Measurements from ENCODE around the gene MGAM2.
"Not testable (repeated sequence)": the region's sequence is repeated elsewhere in the genome, so short reads cannot be mapped to it uniquely, and the experiment has no call there.

The MGAM2 gene

DNA sequence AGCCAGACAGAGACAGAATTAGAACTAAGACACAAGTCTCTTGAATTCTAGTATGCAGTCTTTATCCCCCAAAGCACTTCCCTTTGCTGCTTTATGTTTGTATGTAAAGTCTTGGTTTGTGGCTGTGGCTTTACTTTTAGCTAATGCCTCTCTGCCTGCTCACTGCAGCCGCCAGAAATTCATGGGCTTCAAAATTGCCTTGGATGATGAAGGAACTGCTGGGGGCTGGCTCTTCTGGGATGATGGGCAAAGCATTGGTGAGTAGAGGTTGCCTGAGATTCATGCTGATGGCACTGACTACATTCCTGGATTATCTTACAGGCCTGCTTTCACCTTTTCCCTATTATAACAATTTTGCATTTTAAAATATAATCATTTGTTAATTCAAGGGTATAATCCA, 10.9 kb upstream of the MGAM2 start:
- DNase-seq (ENCODE audit: low read depth): no peak
- no peak overlapping the region for H3K4me3 ChIP-seq (replicated peaks; ENCODE audit: low read depth, low read length)
- TF ChIP-seq, protein P1, sequence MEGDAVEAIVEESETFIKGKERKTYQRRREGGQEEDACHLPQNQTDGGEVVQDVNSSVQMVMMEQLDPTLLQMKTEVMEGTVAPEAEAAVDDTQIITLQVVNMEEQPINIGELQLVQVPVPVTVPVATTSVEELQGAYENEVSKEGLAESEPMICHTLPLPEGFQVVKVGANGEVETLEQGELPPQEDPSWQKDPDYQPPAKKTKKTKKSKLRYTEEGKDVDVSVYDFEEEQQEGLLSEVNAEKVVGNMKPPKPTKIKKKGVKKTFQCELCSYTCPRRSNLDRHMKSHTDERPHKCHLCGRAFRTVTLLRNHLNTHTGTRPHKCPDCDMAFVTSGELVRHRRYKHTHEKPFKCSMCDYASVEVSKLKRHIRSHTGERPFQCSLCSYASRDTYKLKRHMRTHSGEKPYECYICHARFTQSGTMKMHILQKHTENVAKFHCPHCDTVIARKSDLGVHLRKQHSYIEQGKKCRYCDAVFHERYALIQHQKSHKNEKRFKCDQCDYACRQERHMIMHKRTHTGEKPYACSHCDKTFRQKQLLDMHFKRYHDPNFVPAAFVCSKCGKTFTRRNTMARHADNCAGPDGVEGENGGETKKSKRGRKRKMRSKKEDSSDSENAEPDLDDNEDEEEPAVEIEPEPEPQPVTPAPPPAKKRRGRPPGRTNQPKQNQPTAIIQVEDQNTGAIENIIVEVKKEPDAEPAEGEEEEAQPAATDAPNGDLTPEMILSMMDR (IDR thresholded peaks at IDR 0.05; ENCODE audit: low read length, missing control alignments): no peak

DNA sequence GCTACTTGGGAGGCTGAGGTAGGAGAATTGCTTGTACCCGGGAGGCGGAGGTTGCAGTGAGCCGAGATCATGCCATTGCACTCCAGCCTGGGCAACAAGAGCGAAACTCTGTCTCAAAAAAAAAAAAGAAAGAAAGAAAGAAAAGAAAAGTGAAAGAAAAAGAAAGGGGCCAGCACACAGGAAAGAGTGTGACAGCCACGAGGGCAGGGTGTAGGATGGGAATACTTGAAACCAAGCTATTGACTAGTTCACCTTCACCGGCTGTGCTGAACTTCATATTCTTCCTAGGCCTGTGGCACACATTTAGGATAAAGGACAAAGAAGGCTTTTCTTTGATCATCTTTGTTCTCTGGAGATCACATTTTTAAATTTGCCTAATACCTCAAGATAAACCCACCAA, 9.7 kb upstream of the MGAM2 start:
- not testable (repeated sequence) for H3K4me3 ChIP-seq (replicated peaks; ENCODE audit: low read depth, low read length); DNase-seq (ENCODE audit: low read depth)

DNA sequence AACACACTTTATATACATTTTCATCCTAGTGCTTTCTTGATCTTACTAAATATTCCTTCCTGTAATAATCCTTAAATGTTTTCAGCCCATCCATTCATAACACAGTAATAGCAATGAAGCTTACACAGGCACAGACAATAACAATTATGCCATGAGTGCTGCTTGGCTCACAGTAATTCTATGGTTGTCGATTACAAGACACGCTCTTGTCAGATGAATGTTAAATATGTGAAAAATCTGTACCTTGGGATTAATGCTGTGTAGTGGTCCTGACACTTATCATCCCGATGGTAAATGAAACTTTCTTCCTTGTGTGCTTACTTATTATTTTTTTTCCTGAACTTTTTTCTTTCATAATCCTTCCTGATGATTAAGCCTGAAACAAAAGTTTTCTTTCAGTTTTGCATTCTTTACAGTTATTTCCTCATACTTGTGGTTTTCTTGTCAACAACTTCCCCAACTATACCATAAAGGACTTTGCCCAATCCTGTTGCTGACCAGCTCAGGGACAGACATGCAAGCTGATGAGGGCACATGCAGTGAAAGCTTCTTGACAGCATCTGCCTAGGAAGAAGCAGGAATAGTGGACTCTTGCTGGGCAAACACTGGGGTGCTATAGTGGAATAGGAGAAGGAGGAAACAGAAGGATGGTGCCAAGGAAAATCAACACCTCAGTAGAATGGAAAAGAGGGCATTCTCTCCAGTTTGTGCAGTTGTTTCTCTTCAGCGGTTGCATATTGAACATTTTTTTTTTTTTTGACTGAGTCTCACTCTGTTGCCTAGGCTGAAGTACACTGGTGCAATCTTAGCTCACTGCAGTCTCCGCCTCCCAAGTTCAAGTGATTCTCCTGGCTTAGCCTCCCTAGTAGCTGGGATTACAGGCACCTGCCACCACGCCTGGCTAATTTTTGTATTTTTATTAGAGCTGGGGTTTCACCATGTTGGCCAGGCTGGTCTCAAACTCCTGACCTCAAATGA, 6.7 kb upstream of the MGAM2 start:
- TF ChIP-seq, protein P1 (IDR thresholded peaks at IDR 0.05; ENCODE audit: low read length, missing control alignments): no peak
- no peak overlapping the region for H3K4me3 ChIP-seq (replicated peaks; ENCODE audit: low read depth, low read length)
- DNase-seq (ENCODE audit: low read depth): no peak

DNA sequence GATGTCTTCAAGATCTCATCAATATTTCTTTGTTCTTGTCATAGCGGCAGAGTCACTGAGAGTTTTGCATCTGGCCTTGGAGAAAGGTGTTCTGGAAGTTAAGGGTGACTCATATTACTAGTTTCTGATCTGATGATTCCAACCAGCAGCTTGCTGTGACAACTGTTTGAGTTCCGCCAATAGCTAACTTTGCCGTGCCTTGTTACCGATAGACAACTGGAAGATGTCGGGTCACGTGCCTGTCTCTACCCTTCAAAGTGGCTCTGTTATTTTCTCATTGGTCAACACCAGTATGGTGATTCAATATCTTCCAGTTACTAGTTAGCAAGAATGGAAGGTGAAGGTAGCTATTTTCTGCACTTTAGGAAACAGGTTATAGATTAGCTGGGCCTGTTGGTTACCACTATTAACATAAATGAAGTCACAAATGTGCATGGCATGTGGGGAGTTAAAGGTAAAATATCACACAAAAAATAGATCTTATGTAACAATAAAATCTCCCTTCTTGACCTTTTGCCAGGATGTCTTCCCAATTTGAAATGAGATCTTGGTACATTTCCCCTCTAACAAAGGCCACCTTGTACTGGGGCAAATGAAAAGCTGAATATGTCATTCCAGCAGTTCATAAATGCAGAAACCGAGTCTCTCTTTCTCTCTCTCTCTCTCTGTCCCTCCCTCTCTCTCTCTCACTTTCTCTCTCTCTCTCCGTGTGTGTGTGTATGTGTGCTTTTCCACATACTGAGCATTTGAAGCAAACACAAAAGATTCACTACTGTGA, 2.6 kb upstream of the MGAM2 start:
- no peak overlapping the region for H3K4me3 ChIP-seq (replicated peaks; ENCODE audit: low read depth, low read length)
- TF ChIP-seq, protein P1 (IDR thresholded peaks at IDR 0.05; ENCODE audit: low read length, missing control alignments): no peak
- no peak for DNase-seq (ENCODE audit: low read depth)

DNA sequence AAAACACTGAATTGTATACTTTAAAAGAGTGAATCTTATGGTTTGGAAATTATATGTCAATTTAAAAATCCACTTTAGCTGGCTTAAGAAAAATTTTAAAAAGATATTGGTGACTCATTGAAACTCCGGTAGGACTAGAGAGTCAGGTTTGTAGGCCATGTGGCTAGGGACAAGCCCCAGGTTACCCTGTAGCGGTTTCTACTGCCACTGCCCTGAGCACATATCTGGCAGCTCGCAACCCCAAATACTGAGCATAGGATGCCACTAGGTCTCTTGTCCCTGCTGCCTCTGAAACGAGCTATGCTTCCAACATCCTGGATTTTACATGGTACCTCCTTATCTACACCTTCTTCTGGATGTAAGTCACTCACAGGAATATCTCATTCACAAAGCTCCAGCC, 1.4 kb upstream of the MGAM2 start:
- H3K4me3 ChIP-seq (replicated peaks; ENCODE audit: low read depth, low read length): no peak overlapping the region
- TF ChIP-seq, protein P1 (IDR thresholded peaks at IDR 0.05; ENCODE audit: low read length, missing control alignments): no peak

DNA sequence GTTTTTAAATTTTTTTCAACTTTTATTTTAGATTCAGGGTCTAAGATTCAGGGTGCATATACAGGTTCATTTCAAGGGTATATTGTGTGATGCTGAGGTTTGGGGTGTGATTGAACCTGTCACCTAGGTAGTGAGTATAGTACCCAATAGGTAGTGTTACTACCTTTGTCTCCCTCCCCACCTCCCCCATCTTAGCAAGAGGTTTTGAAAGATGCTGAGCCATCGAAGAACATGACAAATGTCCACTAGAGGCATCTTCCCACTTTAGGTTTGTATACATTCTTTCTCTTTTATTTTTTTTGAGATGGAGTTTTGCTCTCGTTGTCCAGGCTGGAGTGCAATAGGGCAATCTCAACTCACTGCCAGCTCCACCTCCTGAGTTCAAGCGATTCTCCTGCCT, 880 bp upstream of the MGAM2 start:
- H3K4me3 ChIP-seq (replicated peaks; ENCODE audit: low read depth, low read length): no peak overlapping the region
- TF ChIP-seq, protein P1 (IDR thresholded peaks at IDR 0.05; ENCODE audit: low read length, missing control alignments): no peak
- no peak for DNase-seq (ENCODE audit: low read depth)

More for the DNA sequence above, 1.4 kb upstream of the MGAM2 start:
- DNase-seq (ENCODE audit: low read depth): no peak

DNA sequence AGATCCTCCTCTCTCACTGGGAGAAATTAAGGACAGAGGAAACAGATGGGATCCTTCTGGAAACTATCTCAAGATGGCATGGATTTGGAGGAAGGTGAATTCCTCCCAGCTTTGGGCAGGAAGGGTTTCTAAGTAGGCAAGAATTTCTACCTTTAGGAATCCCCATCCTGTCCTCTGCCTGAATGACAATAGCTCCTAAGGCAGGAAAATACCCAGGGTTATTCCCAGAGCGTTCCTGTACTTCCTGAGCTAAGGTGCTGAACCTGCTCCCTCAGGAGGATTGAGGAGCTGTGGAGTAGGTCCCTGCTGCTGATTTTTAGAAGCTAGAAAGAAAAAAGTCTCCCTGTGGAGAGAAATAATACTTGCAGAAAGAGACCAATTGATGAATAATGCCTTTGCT, 568 bp downstream of the MGAM2 start:
- TF ChIP-seq, protein P1 (IDR thresholded peaks at IDR 0.05; ENCODE audit: low read length, missing control alignments): no peak
- DNase-seq (ENCODE audit: low read depth): no peak
- no peak overlapping the region for H3K4me3 ChIP-seq (replicated peaks; ENCODE audit: low read depth, low read length)
